GM12874 (cell line): ENCODE results near the gene AK9.

Experiments
- TF ChIP-seq, protein P1 (sequence below): IDR thresholded peaks from 2 replicates; pipeline ENCODE4 v1.5.1; 2011; ENCODE audit warnings: low read depth, mild to moderate bottlenecking, control low read depth, low read length, moderate library complexity; ENCODE audit not compliant: insufficient read depth

The AK9 gene

DNA sequence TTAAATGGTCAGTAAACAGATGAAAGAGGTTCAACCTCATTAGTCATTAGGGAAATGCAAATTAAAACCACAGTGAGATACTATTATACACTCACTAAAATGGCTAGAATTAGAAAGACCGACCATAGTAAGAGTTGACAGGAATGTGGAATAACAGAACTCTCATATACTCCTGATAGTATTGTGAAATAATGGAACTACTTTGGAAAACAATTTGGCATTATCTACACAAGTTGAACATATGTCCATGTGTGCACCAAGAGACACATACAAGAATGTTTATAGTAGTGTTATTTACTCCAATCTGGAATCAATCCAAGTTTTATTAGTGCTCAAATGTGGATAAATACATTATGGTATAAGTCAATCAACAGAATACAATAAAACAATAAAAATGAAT lies 59.6 kb downstream of the AK9 start:
- TF ChIP-seq, protein P1, sequence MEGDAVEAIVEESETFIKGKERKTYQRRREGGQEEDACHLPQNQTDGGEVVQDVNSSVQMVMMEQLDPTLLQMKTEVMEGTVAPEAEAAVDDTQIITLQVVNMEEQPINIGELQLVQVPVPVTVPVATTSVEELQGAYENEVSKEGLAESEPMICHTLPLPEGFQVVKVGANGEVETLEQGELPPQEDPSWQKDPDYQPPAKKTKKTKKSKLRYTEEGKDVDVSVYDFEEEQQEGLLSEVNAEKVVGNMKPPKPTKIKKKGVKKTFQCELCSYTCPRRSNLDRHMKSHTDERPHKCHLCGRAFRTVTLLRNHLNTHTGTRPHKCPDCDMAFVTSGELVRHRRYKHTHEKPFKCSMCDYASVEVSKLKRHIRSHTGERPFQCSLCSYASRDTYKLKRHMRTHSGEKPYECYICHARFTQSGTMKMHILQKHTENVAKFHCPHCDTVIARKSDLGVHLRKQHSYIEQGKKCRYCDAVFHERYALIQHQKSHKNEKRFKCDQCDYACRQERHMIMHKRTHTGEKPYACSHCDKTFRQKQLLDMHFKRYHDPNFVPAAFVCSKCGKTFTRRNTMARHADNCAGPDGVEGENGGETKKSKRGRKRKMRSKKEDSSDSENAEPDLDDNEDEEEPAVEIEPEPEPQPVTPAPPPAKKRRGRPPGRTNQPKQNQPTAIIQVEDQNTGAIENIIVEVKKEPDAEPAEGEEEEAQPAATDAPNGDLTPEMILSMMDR = no peak

DNA sequence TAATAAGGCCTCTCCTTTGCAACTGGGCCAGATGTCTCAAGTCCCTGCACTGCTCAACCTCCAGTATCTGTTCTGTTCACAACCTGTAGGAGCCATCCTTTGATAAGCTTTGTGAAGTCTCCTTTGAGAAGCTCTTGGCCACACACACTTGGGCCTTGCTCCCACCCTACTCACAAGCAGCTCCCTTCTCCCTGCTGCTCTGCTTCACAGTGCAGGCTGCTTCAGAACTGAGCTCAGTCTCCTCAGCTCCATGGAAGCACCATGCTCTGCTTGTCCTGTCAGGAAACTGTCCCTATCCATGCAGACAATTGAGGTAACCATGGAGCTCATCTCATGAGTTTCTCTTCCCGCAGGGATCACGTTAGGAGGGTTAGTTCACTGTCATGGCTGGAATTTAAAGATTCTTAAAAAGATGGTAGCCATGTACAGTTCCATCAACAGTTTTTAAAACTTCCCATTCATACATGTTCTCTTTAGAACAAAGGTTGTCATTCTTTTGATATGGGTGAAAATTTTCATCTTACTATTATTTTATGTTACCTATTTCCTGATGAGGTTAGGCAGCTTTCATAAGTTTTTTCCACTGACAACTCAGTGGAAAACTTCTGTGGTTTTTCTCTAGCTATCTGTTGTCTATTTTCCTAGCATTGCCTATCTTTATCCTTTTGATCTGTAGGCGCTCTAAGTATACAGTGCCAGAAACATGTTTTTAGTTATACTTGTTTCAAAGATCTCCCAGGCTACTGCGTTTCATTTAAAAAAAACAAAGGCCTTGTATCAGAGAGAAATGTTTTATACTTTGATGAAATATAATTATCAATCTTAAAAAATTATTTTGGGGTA lies 62.6 kb downstream of the AK9 start:
- TF ChIP-seq, protein P1 = no peak

DNA sequence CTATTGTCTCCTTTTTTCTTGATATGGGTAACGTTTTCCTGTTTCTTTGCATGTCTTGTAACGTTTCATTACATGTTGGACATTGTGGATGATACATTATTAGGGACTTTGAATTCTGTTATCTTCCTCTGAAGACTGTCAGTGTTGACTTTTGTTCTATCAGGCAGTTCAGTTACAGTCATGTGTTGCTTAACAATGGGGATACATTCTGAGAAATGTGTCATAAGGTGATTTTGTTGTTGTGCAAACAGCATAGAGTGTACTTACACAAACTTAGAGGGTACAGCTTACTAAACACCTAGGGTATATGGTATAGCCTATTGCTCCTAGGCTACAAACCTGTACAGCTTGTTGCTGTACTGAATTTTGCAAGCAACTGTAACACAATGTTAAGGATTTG lies 64.7 kb downstream of the AK9 start:
- TF ChIP-seq, protein P1 = no peak

DNA sequence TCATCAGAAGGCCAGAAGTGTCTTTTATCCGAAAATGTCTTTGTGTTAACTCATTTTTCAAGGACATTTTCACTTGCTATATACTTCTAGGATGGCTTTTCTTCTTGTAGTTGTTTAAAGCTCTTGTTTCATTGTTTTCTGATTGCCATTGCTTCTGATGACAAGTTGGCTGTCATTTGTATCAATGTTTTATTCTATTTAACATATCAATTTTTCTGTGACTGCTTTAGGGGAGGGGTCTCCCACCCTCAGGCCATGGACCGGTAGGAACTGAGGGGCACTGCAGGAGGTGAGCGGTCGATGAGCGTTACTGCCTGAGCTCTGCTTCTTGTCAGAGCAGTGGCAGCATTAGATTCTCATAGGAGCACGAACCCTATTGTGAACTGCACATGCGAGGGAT lies 65.8 kb downstream of the AK9 start:
- TF ChIP-seq, protein P1 = no peak

DNA sequence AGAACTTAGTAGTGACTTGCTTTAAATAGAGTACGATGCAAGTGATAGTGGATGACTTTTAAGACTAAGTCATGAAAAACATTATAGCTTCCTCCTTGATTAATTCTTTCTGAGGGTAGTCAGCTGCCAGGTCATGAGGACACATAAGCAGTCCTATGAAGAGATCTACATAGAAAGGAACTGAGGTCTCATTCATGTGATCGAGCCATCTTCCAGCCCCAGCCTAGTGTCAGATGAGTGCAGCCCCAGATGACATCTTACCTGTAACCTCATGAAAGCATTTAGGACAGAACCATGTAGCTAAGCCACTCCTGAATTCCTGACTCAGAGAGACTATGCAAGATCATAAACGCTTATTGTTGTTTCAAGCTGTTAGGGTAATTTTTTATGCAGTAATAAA lies 67.7 kb downstream of the AK9 start:
- TF ChIP-seq, protein P1 = no peak

DNA sequence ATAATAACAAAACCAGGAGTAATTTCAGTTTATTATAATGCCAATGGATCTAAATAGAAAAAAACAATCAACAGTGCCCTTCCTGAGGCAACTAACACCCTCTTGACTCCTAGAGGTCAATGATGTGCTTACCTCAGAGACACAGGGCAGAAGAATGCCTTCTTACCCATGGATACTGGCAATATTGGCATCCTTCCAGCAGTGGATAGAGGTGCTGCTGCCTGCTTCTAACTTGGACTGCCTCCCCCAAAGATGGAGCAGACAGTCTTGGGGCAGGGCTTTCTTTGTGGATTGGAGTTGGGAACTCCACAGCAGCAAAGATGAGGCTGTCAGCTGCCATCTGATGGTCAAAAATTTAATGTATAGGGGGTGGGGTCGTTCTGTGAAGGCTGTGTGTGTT lies 78.7 kb downstream of the AK9 start:
- TF ChIP-seq, protein P1 = no peak

DNA sequence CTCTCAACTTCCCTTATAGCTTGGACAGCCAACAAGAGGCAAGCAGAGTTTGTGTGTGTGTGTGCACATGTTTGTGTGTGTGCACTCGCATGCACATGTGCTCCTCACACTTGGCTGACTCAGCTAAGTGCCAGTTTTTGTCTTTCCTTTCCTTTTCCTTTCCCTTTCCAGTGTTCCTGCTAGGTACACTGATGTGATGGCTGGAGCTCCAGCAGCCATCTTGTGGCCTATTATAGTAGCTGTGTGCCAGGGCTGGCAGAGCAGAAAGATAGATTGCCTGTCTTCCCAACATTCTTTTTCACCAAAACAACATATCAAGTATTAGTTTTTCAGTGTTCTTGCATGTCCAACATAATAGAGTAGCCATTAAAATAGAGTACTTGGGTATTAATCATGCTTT lies 79.5 kb downstream of the AK9 start:
- TF ChIP-seq, protein P1 = no peak
